Ovary (tissue), 9 donors: ENCODE results near the gene RGS11. TPM values are rescaled to one million over a fixed set of nuclear protein-coding genes. Genes with fewer than 3 reads are reported as not detected.
"Not testable (repeated sequence)": the region's sequence is repeated elsewhere in the genome, so short reads cannot be mapped to it uniquely, and the experiment has no call there.

Experiments
- DNase-seq, 5 donors: peaks; one replicate each; pipeline ENCODE4 v3.0.0-alpha.2; 2019 to 2020
- H3K27ac ChIP-seq, 2 donors: fragments of 200-600 bp; one replicate each; pipeline versions ENCODE4 v1.5.1 to v1.8.0; 2019 to 2022
- H3K27me3 ChIP-seq: fragments of 200-600 bp; one replicate; pipeline ENCODE4 v1.8.0; 2022
- H3K36me3 ChIP-seq: fragments of 200-600 bp; sonication (generic); one replicate; pipeline ENCODE4 v1.5.1; 2019
- H3K4me1 ChIP-seq: one replicate; pipeline ENCODE4 v1.8.1; 2013; ENCODE audit warnings: mild to moderate bottlenecking, moderate library complexity; ENCODE audit not compliant: insufficient read depth
- H3K4me3 ChIP-seq: fragments of 200-600 bp; sonication (generic); one replicate; pipeline ENCODE4 v1.5.1; 2017
- H3K9me3 ChIP-seq, 2 donors: fragments of 200-600 bp in 1 of 2; sonication (generic) in 1 of 2; one replicate each; pipeline versions ENCODE4 v1.5.1 to v1.8.1; 2013 to 2019; ENCODE audit warnings: mild to moderate bottlenecking in 1 of 2, moderate library complexity in 1 of 2
- EP300 ChIP-seq: sonication (generic); formaldehyde crosslinking; IDR thresholded peaks from one replicate; pipeline ENCODE4 v1.6.1; 2017; ENCODE audit warnings: antibody characterized with exemption
- POLR2A ChIP-seq: fragments of 450-650 bp; IDR thresholded peaks from one replicate; pipeline ENCODE4 v1.6.1; 2017; ENCODE audit warnings: antibody characterized with exemption, mild to moderate bottlenecking, moderate library complexity
- WGBS, 3 donors: extraction: QIAGEN DNeasy Blood & Tissue Kit in 1 of 3; methylation state at CpG; one replicate each; pipeline versions ENCODE4 v1.1.5 to v1.1.7; 2013 to 2017; 5-methylcytosine and 5-hydroxymethylcytosine counted together
- intact Hi-C, 4 donors: fragments of 100-400 bp; cut with DNase I; formaldehyde crosslinking; loops; one replicate each; pipeline versions ENCODE4 v1.11.0 to v1.15.1; 2022 to 2023
- polyA plus RNA-seq, 2 donors: library from polyadenylated mRNA; stranded (reverse); fragments of 200-250 nt in 1 of 2; fragments of 350-450 nt in 1 of 2; fragmentation: Illumina TruSeq in 1 of 2; extraction: RNeasy Lipid Tissue Mini Kit (QIAGEN cat#74804) in 1 of 2; gene quantifications; one replicate each; pipeline ENCODE4 v1.2.3, GENCODE V29; 2013 to 2014
- total RNA-seq, 7 donors: library from RNA; depleted of rRNA in 2 of 7; stranded (reverse); fragments of >200 nt in 2 of 7; fragmentation: NEBNext Ultra II Directional in 3 of 7; extraction: Animal tissue kit (Norgen Biotek cat#: 25700) in 3 of 7; gene quantifications; one replicate each; pipeline versions ENCODE4 v1.1.0 to v1.2.4, GENCODE V29; 2016 to 2023
- TF ChIP-seq, protein P1 (sequence below), 3 donors: fragments of 450-650 bp in 2 of 3; fragments of 200-600 bp in 1 of 3; IDR thresholded peaks; one replicate each; pipeline versions ENCODE4 v1.5.1 to v1.8.0; 2016 to 2022; ENCODE audit warnings: antibody characterized with exemption in 3 of 3, mild to moderate bottlenecking in 1 of 3
- donor health status: DM: no; HTN: no; CAD: no; lungs with moderate emphysema.
- donor health status: DM: no; HTN: no; CAD: no.
- donor health status: Bipolar disorder and iron deficiency.
- donor health status: DM: yes; HTN: yes; CAD: no.
- donor health status: DM: no; HTN: no; CAD: no.
- donor health status: DM: yes; HTN: yes; CAD: no.

The RGS11 gene
- total and polyA plus RNA-seq, 9 donors, result 0.33 to 1.7 (median 0.71) TPM; not detected in 2

DNA sequence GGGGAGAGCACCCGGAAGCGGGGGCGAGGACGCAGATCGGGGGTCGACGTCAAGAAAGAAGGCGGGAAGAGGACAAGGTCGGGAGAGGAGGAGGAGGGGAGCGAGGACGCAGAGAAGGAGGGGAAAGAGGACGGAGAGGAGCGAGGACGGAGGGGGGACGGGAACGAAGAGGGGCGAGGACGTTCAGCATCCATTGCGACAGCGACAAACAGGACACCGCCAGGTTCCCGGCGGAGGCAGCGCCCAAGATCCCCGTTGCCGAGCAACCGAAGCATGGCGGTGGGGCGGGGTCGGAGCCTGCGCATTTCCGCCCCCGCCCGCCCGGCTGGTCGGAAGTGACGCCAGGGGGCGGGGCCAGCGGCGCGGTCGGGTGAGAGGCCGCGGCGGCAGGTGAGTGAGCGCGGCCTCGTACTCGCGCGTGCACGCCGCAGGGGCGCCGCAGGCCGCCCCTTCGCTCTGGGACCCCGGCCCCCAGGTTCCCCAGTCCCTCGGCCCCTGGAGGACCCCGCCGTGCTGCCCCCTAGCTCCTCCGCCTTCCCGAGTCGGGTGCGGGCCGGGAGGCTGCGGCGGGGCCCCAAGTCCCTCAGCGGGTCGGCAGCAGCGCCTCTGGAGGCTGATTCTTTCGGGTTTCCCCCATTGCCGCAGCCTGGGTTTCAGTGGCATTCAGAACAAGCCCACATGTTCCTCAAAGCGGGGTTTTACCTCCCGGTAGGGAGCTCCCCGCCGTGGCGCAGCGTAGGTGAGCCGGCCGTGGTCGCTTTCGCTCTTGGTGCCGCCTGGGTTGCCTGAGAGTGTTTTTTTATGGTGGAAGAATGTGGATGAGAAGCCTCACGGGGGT lies 41.1 kb downstream of the RGS11 start, which contains the start of gene FAM234A:
Gene FAM234A (plus strand): TSS at position 354 of the 838 bp plus-strand sequence. CDS start 19,593 bp downstream, outside the sequence.
- 0 to 1% (median 0%) methylated on average over 74 to 85 of the region's 85 CpGs for WGBS, 3 donors
- Histone ChIP-seq H3K9me3 (no peaks in the 10 kb centered on the region), H3K27me3 (no peaks in the 10 kb centered on the region), H3K27ac (peak within 1 kb of the TSS; percentile 85 to 88), H3K4me3 (peak within 1 kb of the TSS; percentile 90), H3K36me3 (no peaks in the 10 kb centered on the region), H3K4me1 (peaks cover 1% of the 10 kb centered on the region)
- TF ChIP-seq, protein P1, sequence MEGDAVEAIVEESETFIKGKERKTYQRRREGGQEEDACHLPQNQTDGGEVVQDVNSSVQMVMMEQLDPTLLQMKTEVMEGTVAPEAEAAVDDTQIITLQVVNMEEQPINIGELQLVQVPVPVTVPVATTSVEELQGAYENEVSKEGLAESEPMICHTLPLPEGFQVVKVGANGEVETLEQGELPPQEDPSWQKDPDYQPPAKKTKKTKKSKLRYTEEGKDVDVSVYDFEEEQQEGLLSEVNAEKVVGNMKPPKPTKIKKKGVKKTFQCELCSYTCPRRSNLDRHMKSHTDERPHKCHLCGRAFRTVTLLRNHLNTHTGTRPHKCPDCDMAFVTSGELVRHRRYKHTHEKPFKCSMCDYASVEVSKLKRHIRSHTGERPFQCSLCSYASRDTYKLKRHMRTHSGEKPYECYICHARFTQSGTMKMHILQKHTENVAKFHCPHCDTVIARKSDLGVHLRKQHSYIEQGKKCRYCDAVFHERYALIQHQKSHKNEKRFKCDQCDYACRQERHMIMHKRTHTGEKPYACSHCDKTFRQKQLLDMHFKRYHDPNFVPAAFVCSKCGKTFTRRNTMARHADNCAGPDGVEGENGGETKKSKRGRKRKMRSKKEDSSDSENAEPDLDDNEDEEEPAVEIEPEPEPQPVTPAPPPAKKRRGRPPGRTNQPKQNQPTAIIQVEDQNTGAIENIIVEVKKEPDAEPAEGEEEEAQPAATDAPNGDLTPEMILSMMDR (IDR thresholded peaks at IDR 0.05), result peak; percentile 25 to 80 (median 71)
- TF ChIP-seq POLR2A, result peak; percentile 96
- TF ChIP-seq EP300, result peak; percentile 69
- intact Hi-C loops, result loop anchor here in 2 of 4 donors (5.0 to 10.0 kb wide), 2 partner anchors 113 to 120 kb away; partner anchors contain the start of gene AXIN1 (in 1 of the 2)
- DNase-seq, result peak; percentile 92 to 95 (median 94)

DNA sequence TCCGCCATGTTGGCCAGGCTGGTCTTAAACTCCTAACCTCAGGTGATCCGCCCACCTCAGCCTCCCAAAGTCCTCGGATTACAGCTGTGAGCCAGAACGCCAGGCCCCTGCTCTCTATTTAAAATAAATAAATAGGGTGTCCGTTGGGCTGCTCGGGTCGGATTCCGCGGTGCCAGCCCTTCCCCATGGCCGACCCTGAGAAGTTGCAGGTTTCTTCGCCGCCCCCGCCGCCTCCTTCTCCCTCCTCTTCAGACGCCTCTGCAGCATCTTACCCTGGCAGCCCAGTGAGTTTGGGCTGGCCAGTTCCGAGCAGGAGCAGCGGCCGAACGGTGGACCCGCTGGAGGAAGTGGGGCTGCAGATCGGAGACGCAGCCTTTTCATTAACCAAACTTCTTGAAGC lies 44.8 kb downstream of the RGS11 start:
- peak in 2 of 5 donors; percentile 27 to 29 for DNase-seq
- Histone ChIP-seq H3K9me3 (no peaks in the 10 kb centered on the region), H3K27ac (no peak overlapping the region), H3K27me3 (no peaks in the 10 kb centered on the region), H3K4me1 (peaks cover 3% of the 10 kb centered on the region), H3K4me3 (no peak overlapping the region), H3K36me3 (no peaks in the 10 kb centered on the region)
- TF ChIP-seq, protein P1 (IDR thresholded peaks at IDR 0.05), result no peak
- TF ChIP-seq POLR2A (no peak), EP300 (no peak)
- intact Hi-C loops, result loop anchor here in 1 of 4 donors (10.0 kb wide), 1 partner anchor 124 kb away; the partner anchor contains the start of gene AXIN1
- WGBS, 3 donors, result 79 to 83% (median 79%) methylated on average over 22 of the region's 22 CpGs

DNA sequence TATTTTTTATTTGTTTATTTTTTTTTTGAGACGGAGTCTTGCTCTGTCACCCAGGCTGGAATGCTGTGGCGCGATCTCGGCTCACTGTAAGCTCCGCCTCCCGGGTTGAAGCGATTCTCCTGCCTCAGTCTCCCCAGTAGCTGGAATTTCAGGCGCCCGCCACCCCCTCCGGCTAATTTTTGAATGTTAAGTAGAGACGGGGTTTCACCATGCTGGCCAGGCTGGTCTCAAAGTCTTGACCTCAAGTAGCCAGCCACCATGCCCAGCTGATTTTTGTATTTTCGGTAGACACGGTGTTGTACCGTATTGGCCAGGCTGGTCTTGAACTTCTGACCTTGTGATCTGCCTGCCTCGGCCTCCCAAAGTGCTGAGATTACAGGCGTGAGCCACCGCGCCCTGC lies 45.4 kb downstream of the RGS11 start:
- not testable (repeated sequence) for H3K36me3 ChIP-seq, H3K27me3 ChIP-seq, H3K9me3 ChIP-seq, H3K4me3 ChIP-seq, H3K27ac ChIP-seq, H3K4me1 ChIP-seq
- peak in 3 of 5 donors; percentile 33 to 43 (median 40) for DNase-seq
- 91 to 93% (median 93%) methylated on average over 18 of the region's 18 CpGs for WGBS, 3 donors
- intact Hi-C loops, result loop anchor here in 1 of 4 donors (10.0 kb wide), 1 partner anchor 124 kb away; the partner anchor contains the start of gene AXIN1

DNA sequence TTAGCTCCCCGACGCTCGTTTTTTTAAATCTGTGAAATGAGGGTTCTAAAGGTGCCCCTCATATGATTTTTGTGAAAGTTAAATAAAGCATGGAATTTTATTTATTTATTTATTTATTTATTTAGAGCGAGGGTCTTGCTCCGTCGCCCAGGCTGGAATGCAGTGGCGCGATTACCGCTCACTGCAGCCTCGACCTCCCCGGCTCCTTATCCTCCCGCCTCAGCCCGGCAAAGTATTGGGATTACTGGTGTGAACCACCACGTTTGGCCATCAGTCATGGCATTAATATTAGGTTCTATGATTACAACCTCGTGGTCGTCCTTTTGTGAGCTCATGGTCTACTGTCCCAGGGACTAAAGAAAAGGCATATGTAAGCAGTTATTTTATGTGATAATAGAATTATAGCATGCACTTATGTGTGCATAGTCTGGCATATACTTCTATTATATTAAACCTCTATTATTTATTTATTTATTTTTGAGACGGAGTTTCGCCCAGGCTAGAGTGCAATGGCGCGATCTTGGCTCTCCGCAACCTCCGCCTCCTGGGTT lies 45.9 kb downstream of the RGS11 start:
- DNase-seq, result peak in 2 of 5 donors; percentile 36 to 42
- WGBS, 3 donors, result 75 to 82% (median 76%) methylated on average over 22 of the region's 22 CpGs
- Histone ChIP-seq H3K36me3 (no peaks in the 10 kb centered on the region), H3K27ac (no peak overlapping the region), H3K27me3 (no peaks in the 10 kb centered on the region), H3K4me3 (peak overlapping the region; percentile 97), H3K9me3 (no peaks in the 10 kb centered on the region), H3K4me1 (peaks cover 3% of the 10 kb centered on the region)
- intact Hi-C loops, result loop anchor here in 1 of 4 donors (10.0 kb wide), 1 partner anchor 125 kb away; the partner anchor contains the start of gene AXIN1
- TF ChIP-seq EP300, result no peak
- no peak for TF ChIP-seq POLR2A
- TF ChIP-seq, protein P1 (IDR thresholded peaks at IDR 0.05), result no peak
